IMR-90 (cell line): Measurements from ENCODE around the gene ERCC1. TPM values are rescaled to one million over a fixed set of nuclear protein-coding genes. Genes with fewer than 3 reads are reported as not detected.

ENCODE experiments used
- ATAC-seq: fragments of 200-7000 bp; cut with Tn5 transposase; 2 replicates; pipeline ENCODE4 v1.9.1; 2020; ENCODE audit warnings: low read depth, mild to moderate bottlenecking, moderate library complexity
- BruUV-seq: library from RNA; stranded (reverse); fragments of 400-500 nt; replicated peaks from 2 replicates; lab custom pipeline; 2021; lab: Mats Ljungman, UMichigan
- CTCF ChIA-PET: fragments of 300-600 bp; formaldehyde crosslinking; extraction: SDS; loops from one replicate; lab custom pipeline; 2021; ENCODE audit warnings: antibody characterized with exemption; lab: Yijun Ruan, JAX
- POLR2A ChIA-PET: fragments of 300-600 bp; sonication (Branson Sonifier 250); formaldehyde crosslinking; loops from one replicate; lab custom pipeline; 2022; ENCODE audit warnings: antibody characterized with exemption; ENCODE audit not compliant: unreplicated experiment; lab: Charles Lee
- DNase-seq: peaks from one replicate; pipeline ENCODE4 v3.0.0; 2013
- H2AFZ ChIP-seq: replicated peaks from 2 replicates; pipeline ENCODE3; 2013; ENCODE audit warnings: low read length, mild to moderate bottlenecking; ENCODE audit not compliant: poor library complexity
- H2AK5ac ChIP-seq: 2 replicates; pipeline ENCODE4 v1.6.1; 2013; ENCODE audit warnings: low read depth, low read length, inconsistent platforms
- H2AK9ac ChIP-seq: replicated peaks from 2 replicates; pipeline ENCODE3; 2013; ENCODE audit warnings: mild to moderate bottlenecking, low read depth, low read length, moderate library complexity; ENCODE audit not compliant: poor library complexity
- H2BK120ac ChIP-seq: 2 replicates; pipeline ENCODE4 v1.6.1; 2013; ENCODE audit warnings: low read depth, low read length, inconsistent platforms
- H2BK15ac ChIP-seq: 3 replicates; pipeline ENCODE4 v1.6.1; 2013; ENCODE audit warnings: low read depth, low read length, inconsistent platforms
- H2BK20ac ChIP-seq: 2 replicates; pipeline ENCODE4 v1.6.1; 2013; ENCODE audit warnings: low read depth, mild to moderate bottlenecking, inconsistent platforms, low read length, moderate library complexity
- H2BK5ac ChIP-seq: 2 replicates; pipeline ENCODE4 v1.6.1; 2013; ENCODE audit warnings: mild to moderate bottlenecking, low read depth, low read length, inconsistent platforms; ENCODE audit not compliant: poor library complexity, severe bottlenecking
- H3K14ac ChIP-seq: replicated peaks from 2 replicates; pipeline ENCODE4 v1.6.1; 2013; ENCODE audit warnings: low read depth, low read length, inconsistent platforms
- H3K18ac ChIP-seq: 2 replicates; pipeline ENCODE4 v1.6.1; 2013; ENCODE audit warnings: low read depth, low read length, control low read depth
- H3K23ac ChIP-seq: 2 replicates; pipeline ENCODE4 v1.6.1; 2013; ENCODE audit warnings: low read depth, low read length, inconsistent platforms
- H3K27ac ChIP-seq: 2 replicates; pipeline ENCODE4 v1.5.1; 2013; ENCODE audit warnings: mild to moderate bottlenecking, control low read depth, low read length; ENCODE audit not compliant: insufficient read depth
- H3K27me3 ChIP-seq: 2 replicates; pipeline ENCODE4 v1.6.1; 2013; ENCODE audit warnings: low read length; ENCODE audit not compliant: control insufficient read depth, insufficient read depth
- H3K36me3 ChIP-seq: 2 replicates; pipeline ENCODE4 v1.6.1; 2013; ENCODE audit warnings: low read length, mixed read lengths; ENCODE audit not compliant: control insufficient read depth, insufficient read depth
- H3K4ac ChIP-seq: 2 replicates; pipeline ENCODE4 v1.6.1; 2013; ENCODE audit warnings: low read depth, low read length, inconsistent platforms
- H3K4me1 ChIP-seq: 2 replicates; pipeline ENCODE4 v1.6.1; 2013; ENCODE audit warnings: low read length, mixed read lengths; ENCODE audit not compliant: control insufficient read depth, insufficient read depth
- H3K4me2 ChIP-seq: 2 replicates; pipeline ENCODE4 v1.6.1; 2013; ENCODE audit warnings: low read depth, mild to moderate bottlenecking, control low read depth, low read length, moderate library complexity
- H3K4me3 ChIP-seq: 2 replicates; pipeline ENCODE4 v1.5.1; 2013; ENCODE audit warnings: low read depth, mild to moderate bottlenecking, control low read depth, low read length, moderate library complexity; ENCODE audit not compliant: insufficient read depth
- H3K56ac ChIP-seq: 2 replicates; pipeline ENCODE4 v1.6.1; 2013; ENCODE audit warnings: low read length, inconsistent platforms; ENCODE audit not compliant: insufficient read depth; ENCODE audit errors: extremely low read depth
- H3K79me1 ChIP-seq, 2 experiments: 2 replicates each; pipeline ENCODE4 v1.6.1; 2013; ENCODE audit warnings: low read length in 2 of 2, inconsistent platforms in 1 of 2, low read depth in 1 of 2
- H3K9ac ChIP-seq: 2 replicates; pipeline ENCODE4 v1.6.1; 2013; ENCODE audit warnings: low read depth, low read length, control low read depth
- H3K9me1 ChIP-seq: 2 replicates; pipeline ENCODE4 v1.6.1; 2013; ENCODE audit warnings: low read length, inconsistent platforms; ENCODE audit not compliant: insufficient read depth
- H3K9me3 ChIP-seq: 2 replicates; pipeline ENCODE4 v1.6.1; 2013; ENCODE audit warnings: low read length; ENCODE audit not compliant: control insufficient read depth, insufficient read depth
- H4K20me1 ChIP-seq: 2 replicates; pipeline ENCODE4 v1.6.1; 2013; ENCODE audit warnings: low read length, inconsistent platforms; ENCODE audit not compliant: insufficient read depth
- H4K5ac ChIP-seq: 2 replicates; pipeline ENCODE4 v1.6.1; 2013; ENCODE audit warnings: mild to moderate bottlenecking, low read depth, low read length, control low read depth
- H4K8ac ChIP-seq, 2 experiments: 2 replicates each; pipeline ENCODE4 v1.6.1; 2013; ENCODE audit warnings: low read depth in 2 of 2, low read length in 2 of 2, control low read depth in 1 of 2, inconsistent platforms in 1 of 2
- H4K91ac ChIP-seq: 2 replicates; pipeline ENCODE4 v1.6.1; 2013; ENCODE audit warnings: low read depth, low read length, inconsistent platforms; ENCODE audit not compliant: insufficient read depth
- ELK1 ChIP-seq: fragments of 150-350 bp; IDR thresholded peaks from 2 replicates; pipeline ENCODE4 v1.6.1; 2016; ENCODE audit warnings: low read depth, mild to moderate bottlenecking, low read length, moderate library complexity, borderline replicate concordance
- RAD21 ChIP-seq: IDR thresholded peaks from 2 replicates; pipeline ENCODE4 v1.6.1; 2012; ENCODE audit warnings: low read length, improper control_type of control experiment
- WGBS, 2 experiments: methylation state at CpG; one replicate each; pipeline versions ENCODE4 v1.1.5 to v1.1.7; 2013; ENCODE audit warnings: missing lambda C conversion rate in 2 of 2; ENCODE audit not compliant: insufficient read length in 1 of 2; ENCODE audit errors: extremely low coverage in 2 of 2; 5-methylcytosine and 5-hydroxymethylcytosine counted together
- dilution Hi-C: fragments of 300-500 bp; cut with HindIII; formaldehyde crosslinking; loops from one replicate; pipeline ENCODE4 v1.14.3; 2018; ENCODE audit warnings: low sequenced_read_pairs; ENCODE audit not compliant: unreplicated experiment
- in situ Hi-C: fragments of 300-500 bp; cut with MboI; formaldehyde crosslinking; loops from 3 replicates; pipeline ENCODE4 v1.14.3; 2019; ENCODE audit warnings: low sequenced_read_pairs, inconsistent platforms, mixed read lengths
- intact Hi-C: fragments of 100-400 bp; cut with micrococcal nuclease; formaldehyde crosslinking; loops from 2 replicates; pipeline ENCODE4 v1.10.0; 2022
- polyA plus RNA-seq, 3 experiments: library from polyadenylated mRNA; depleted of rRNA; stranded (reverse); fragments of >200 nt; gene quantifications; 2 replicates each; pipeline ENCODE4 v1.2.3, GENCODE V29; 2012; ENCODE audit warnings: low replicate concordance in 1 of 3
- total RNA-seq: library from RNA; depleted of rRNA; stranded (reverse); fragments of >200 nt; gene quantifications from 2 replicates; pipeline ENCODE4 v1.2.3, GENCODE V29; 2012

Gene ERCC1
- total and polyA plus RNA-seq, 2 of the 4 experiments (the other 2 are of a cell fraction), result 84.2 to 132 TPM

GRCh38 chr19:45391346-45391745 is 32.4 kb downstream of the ERCC1 start:
- in situ Hi-C loops, result no loop called here
- peak; percentile 18 for DNase-seq
- Histone ChIP-seq H4K91ac (no peak overlapping the region), H3K27me3 (no peaks in the 10 kb centered on the region), H4K20me1 (no peaks in the 10 kb centered on the region), H3K4me3 (no peak overlapping the region), H3K36me3 (no peaks in the 10 kb centered on the region; the same call in none of the 2 replicates), H2BK120ac (no peak overlapping the region), H3K9ac (no peak overlapping the region), H3K18ac (no peak overlapping the region), H3K79me1 (no peaks in the 10 kb centered on the region), H3K27ac (no peak overlapping the region), H2BK20ac (no peak overlapping the region), H3K4me1 (no peaks in the 10 kb centered on the region), H3K4ac (no peak overlapping the region), H2AK5ac (peak overlapping the region; percentile 13; the same call in 1 of the 2 replicates), H2BK5ac (no peak overlapping the region), H3K9me3 (no peaks in the 10 kb centered on the region), H4K8ac (peak overlapping the region in 1 of 2 experiments; percentile 22; a peak in 1 of 4 replicates), H2BK15ac (no peak overlapping the region), H3K23ac (no peak overlapping the region), H2AK9ac (peak overlapping the region; percentile 75), H3K4me2 (no peak overlapping the region), H3K14ac (no peak overlapping the region), H3K56ac (no peak overlapping the region), H3K9me1 (no peaks in the 10 kb centered on the region), H2AFZ (peak overlapping the region; percentile 77), H4K5ac (no peak overlapping the region)
- POLR2A ChIA-PET, result no interaction called here
- ATAC-seq, result peak; percentile 91
- intact Hi-C loops, result no loop called here
- dilution Hi-C loops, result no loop called here
- CTCF ChIA-PET, result interaction anchor here (1.3 kb wide), 1 partner anchor 14 kb away, joined by 3 read pairs; no protein-coding TSS in a partner anchor
- no TSS peak for BruUV-seq
- WGBS, 2 experiments, result 57% methylated on average over 1 of the region's 3 CpGs; no CpG with 5 or more reads in 1 of the 2 experiments
- no peak for TF ChIP-seq RAD21
- no peak for TF ChIP-seq ELK1
